Daoy (cell line): ENCODE results near the gene WNT9A. TPM values are rescaled to one million over a fixed set of nuclear protein-coding genes. Genes with fewer than 3 reads are reported as not detected.
A peak's percentile ranks its signal among the peaks of the same experiment; 100 is the strongest.
"Not testable (repeated sequence)": the region's sequence is repeated elsewhere in the genome, so short reads cannot be mapped to it uniquely, and the experiment has no call there.

Experiments
- DNase-seq: peaks from one replicate; pipeline ENCODE4 v3.0.0-alpha.2; 2015; ENCODE audit warnings: low read depth
- total RNA-seq: library from RNA; depleted of rRNA; stranded (reverse); fragments of >200 nt; shearing (Covaris generic); gene quantifications from 2 replicates; pipeline ENCODE4 v1.2.3, GENCODE V29; 2014; rRNA removed

The WNT9A gene
- total RNA-seq, 1 experiment from 2014 or later: 0.57 TPM

DNA sequence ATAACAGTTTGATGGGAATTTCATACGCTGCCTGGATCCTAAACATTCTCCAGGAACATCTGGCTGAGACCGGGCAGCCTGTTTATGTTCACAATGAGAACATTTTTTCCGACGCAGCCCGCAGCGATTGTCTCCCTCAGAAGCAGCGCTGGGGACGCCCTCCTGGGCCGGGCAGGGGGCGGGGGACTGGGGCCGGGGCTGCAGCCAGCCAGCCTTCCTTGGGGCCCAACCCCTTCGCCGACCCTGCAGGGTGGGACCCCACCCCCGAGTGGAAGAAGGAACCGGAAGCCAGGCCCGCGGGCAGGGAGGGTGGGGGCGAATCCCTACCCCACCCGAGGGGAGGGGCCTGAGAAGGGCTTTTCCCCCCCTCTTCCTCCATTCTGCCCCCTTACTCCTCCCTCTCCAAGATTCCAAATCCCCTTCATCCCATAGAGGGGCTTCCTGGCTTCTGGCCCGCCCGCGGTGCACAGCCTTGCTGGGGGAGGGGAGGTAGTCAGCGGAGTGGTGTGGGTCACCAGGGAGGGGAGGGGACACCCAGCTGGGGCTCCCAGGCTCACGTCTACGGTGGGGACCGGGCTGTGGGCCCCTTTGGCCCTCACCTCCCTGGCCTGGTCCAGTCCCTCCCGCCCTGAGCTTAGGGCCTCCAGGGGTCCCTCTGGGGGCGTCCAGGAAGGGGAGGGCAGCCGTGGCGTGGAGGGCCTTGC lies 60.6 kb downstream of the WNT9A start:
- peak; percentile 2 for DNase-seq

DNA sequence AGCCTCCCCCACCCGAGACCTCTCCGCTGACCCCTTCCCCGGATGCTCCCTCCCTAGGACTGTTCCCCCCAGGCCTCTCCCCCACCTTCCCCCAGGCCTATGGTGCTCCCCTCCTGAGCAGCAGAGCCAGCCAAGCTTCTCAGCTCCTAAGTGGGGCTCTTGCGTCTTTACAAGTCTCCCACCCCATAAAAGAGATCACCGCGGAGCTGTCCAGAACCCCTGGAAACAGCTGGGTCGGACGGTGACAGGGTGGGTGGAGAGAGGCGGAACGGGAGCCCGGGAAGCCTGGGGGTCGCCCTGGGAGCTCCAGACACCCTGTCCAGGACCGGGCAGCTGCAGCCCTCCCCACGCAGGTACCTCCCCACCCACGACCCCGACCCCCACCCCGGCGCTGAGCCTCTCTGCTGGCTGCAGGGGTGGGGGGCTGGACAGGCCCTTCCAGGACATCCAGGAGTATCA lies 61.2 kb downstream of the WNT9A start:
- DNase-seq: no peak

DNA sequence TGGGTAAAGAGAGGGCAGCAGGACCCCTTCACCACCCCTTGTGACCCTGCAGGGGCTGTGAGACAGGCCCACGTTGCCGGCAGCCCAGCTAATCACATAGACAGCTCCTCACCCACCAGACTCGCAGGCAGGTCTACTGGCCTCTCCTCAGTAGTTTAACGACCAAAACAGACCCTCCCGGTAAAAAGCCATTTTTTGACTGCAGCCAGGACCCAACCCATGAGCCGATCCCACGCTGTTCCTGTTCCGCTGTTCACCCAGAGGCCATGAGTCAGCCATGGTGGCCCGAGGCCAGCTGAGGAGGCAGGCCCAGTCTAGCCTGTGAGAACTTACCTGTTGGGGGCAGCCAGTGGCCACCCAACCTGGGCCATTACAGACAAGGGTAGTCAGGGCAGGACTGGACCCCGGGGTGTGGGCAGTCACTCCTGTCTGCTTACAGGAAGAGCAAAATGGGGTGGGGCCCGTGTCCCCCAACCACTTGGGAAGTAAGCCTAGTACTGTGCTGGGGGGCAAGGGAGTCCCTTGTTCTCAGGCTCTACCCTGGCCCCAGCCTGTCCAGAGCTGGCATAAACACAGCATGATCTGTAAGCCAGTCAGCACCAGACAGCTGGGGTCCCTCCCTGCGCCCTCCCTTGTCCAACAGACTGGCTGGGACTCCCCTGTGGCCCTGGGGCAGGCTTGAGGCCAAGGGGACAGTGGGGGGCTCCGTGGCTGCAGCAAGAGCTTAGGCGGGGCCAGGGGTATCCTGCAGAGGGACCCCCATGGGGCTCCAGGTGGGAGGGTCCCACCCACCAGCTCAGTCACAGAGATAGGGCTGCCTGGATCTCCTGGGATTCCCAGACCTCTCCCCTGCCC lies 61.9 kb downstream of the WNT9A start:
- peak; percentile 61 for DNase-seq

DNA sequence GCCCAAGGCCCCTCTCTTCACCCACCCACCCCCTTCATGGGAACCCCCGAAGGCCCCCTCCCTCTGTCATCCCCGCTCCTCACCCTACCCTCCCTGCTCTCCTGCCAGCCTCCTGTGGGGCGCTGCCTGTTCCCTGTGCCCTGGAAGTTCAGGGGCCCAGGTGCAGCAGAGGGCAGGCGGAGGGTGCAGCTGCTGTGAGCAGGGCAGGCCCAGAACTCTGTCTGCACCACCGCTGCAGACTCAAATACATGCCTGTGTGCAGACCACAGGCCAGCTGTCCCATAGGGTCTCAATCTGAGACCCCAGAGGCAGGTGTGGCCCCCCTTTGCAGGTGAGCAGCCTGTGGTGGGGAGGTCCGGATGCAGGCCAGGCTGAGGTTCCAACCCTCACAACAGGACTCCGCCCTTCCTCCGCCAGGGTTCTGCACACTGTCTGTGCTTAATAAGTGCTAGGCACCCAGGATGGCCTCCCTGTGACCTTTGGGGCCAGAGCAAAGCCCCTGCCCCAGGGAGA lies 62.5 kb downstream of the WNT9A start:
- DNase-seq: no peak

DNA sequence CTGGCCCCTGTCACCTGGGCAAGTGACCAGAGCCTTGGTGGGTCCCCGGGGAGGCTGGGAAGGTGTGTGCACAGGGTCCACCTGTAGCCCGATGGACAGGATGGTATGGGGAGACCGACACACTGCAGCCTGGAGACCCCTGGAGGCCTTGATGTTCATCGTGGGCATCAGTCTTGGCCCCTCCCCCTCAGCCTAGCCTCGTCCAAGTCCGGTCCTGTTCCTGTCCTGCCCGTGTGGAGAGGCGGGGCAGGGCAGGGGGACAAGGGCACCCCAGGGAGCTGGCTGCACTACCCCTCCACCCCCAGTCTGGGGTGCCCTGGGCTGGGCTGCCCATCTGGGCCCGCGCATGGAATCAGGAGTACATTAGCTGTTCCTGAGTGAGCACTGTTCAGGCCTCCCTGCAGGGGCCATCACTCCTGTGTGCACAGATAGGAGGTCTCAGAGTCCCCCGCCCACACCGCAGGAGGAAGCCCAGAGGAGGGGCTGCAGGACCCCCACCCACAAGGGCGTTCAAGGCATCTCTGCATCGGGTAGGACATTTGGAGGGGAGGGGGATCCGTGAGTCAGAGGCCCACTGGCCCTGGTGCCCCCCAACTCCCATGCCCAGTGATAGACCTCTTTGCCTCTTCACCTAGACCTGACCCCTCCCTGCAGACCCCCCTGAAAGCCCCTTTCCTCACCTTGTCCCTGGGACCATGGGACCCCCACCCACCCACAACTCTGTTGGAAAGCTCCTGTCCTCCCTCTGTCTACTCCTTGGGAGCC lies 63.2 kb downstream of the WNT9A start:
- peak; percentile 0 for DNase-seq

DNA sequence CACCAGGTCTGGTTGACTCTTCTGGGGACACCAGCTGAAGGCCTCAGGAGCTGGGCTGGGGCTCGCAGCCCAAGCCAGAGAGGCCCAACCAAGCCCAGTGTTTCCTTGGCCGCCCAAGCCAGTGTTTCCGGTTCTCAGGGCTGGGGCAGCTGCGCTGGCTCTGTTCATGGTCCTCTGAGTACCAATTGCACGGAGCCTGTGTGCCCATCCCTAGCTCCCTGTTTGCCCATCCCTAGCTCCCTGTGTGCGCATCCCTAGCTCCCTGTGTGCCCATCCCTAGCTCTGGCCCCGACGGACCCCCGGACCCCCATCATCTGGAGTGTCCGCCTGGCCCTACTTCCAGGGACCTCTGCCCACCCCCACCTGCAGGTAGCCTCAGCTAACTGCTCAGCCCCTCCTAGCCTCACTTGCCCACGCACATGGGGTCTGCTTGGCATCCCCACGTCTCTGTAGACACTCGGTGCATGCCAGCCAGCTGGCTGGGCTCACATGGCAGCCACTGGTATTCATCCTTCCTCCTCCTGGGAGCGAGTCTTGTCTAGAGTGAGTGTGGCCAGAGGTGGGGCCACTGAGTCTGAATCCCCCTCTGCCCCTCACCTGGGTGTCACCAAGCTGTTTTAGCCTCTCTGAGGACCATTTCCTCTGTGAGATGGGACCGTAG lies 64.0 kb downstream of the WNT9A start:
- peak; percentile 1 for DNase-seq

DNA sequence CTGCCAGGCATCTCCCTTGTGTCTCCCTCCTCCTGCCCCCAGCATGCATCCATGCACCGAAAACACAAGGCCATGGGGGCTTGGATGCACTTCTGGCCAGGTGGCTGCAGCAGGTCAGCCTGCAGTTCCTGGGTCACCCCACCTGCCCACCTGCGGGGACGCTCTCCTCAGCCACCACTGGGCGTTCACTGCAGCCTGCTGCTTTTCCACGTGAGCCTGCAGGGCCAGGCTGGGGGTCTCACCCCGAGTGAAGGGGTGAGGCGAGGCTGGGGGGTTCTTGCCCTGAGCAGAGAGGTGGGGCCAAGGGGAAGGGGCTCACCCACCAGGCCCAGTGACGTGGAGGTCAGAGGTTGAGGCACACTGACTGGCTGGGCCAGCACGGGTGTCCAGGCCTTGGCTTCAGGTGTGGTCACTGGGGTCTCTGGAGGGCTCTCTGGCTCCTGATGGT lies 64.6 kb downstream of the WNT9A start:
- peak; percentile 0 for DNase-seq

DNA sequence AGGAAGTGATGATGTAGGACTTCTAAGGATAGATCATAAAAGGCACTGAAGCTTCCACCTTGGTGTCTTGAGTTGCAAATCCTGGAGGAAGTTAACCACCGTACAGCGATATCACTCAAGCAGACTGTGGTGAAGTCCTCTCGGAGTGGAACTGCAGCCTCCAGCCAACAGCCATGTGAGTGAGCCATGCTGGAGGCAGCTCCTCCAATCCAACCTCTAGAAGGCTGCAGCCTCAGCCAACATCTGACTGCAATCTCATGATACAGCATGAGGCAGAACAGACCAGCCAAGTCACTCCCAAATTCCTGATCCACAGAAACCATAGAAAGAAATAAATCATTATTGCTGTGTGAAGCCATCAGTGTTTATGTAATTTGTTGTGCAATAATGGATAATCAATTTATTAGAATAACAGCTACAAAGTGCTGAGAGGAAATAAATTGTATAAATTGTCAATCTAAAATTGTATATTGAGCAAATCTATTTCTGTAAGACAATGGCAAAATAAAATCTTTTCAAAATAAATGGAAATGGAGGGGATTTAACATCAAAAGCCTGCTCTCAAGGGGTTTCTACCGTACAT lies 67.3 kb downstream of the WNT9A start:
- no peak for DNase-seq

DNA sequence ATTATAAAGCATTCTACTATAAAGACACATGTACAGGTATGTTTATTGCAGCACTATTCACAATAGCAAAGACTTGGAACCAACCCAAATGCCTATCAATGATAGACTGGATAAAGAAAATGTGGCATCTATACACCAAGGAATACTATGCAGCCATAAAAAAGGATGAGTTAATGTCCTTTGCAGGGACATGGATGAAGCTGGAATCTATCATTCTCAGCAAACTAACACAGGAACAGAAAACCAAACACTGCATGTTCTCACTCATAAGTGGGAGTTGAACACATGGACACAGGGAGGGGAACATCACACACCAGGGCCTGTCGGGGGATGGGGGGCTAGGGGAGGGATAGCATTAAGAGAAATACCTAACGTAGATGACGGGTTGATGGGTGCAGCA lies 69.9 kb downstream of the WNT9A start:
- DNase-seq: not testable (repeated sequence)

DNA sequence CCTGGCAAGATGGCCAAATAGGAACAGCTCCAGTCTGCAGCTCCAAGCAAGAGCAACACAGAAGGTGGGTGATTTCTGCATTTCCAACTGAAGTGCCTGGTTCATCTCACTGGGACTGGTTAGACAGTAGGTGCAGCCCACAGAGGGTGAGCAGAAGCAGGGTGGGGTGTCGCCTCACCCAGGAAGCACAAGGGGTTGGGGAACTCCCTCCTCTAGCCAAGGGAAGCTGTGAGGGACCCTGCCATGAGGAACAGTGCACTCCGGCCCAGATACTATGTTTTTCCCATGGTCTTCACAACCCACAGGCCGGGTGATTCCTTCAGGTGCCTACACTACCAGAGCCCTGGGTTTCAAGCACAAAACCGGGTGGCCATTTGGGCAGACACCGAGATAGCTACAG lies 75.8 kb downstream of the WNT9A start:
- DNase-seq: not testable (repeated sequence)

DNA sequence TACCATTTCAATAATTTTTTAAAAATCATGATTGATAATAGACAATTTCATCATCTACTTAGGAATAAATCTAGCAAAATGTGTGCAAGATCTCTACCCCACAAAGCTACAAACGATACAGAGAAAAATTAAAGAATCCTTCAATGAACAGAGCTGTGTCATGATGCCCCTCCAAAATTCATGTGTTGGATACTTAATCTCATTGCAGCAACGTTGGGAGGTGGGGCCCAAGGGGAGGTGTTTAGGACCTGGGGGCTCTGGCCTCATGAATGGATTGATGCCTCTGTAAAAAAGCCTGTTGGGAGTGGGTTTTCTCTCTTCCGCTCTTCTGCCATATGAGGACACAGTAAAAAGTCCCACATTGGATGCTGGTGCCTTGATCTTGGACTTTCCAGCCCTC lies 77.4 kb downstream of the WNT9A start:
- no peak for DNase-seq

DNA sequence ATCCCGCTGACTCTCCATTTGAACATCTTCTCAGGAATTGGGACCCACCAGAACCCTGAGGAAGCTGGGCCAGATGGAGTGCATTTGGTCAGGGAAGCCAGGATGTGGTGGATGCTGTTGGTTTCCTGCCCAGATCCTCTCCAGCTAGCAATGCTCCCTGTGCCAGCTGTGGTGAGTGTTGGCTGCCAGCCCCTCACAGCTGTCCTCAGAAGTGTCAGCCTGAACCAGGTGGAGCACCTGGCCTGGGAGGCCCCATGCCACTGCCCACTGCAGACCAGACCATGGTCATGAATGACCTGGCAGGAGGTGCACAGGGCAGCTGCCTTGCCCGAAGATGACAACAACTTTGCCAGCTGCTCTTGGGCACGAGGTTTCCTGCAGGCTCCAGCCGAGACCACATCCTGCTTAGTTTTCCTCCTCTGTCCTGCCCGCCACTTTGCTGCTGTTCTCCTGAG lies 77.9 kb downstream of the WNT9A start:
- no peak for DNase-seq

DNA sequence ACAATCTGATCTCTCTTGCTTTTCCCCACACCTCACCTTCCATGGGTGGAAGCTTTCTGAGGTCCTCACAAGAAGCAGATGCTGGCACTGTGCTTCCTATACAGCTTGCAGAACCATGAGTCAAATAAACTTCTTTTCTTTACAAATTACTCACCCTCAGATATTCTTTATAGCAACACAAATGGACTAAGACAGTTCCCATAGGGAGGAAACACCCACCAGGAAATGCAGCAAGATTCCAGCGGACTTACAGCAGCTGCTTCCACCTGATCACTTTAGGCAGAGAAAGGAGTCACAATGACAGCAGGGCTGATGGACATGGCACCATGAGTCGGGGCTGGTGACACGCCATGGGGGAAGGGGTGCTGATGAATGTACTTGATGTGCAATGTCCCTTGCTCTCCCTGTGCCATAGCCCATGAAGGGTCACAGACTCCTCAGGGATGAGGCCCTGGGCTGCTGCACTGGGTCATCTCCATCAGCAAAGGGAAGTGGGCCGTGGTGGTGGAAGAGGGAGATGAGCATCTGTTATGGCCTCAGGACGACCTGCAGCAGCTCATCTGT lies 78.4 kb downstream of the WNT9A start:
- DNase-seq: no peak

Other genes with a start within 250 kb of the WNT9A start
- gene JMJD4, start 212.6 kb downstream of the WNT9A start, total RNA-seq: 17.3 and 22.3 TPM in 2 replicates
- 46.0 and 50.8 TPM in 2 replicates for gene SNAP47, start 212.5 kb downstream of the WNT9A start, total RNA-seq
- gene PRSS38, start 132.3 kb downstream of the WNT9A start, total RNA-seq: not detected in 2 replicates
- gene WNT3A, start 59.1 kb upstream of the WNT9A start, total RNA-seq: not detected in 2 replicates
- gene ARF1, start 134.8 kb upstream of the WNT9A start, total RNA-seq: 122 and 144 TPM in 2 replicates
- gene C1orf35, start 155.4 kb upstream of the WNT9A start, total RNA-seq: 14.8 and 19.9 TPM in 2 replicates
- gene MRPL55, start 161.4 kb upstream of the WNT9A start, total RNA-seq: 88.6 and 137 TPM in 2 replicates
- 218 and 268 TPM in 2 replicates for gene GUK1, start 192.3 kb upstream of the WNT9A start, total RNA-seq
- gene GJC2, start 202.0 kb upstream of the WNT9A start, total RNA-seq: 0.17 and 0.60 TPM in 2 replicates
- 3.5 and 5.1 TPM in 2 replicates for gene IBA57, start 217.9 kb upstream of the WNT9A start, total RNA-seq